GM06990 (cell line): ENCODE results near the gene IMPDH1.

Experiments
- DNase-seq: peaks from one replicate; pipeline ENCODE4 v3.0.0-alpha.2; 2011; ENCODE audit not compliant: insufficient read length; ENCODE audit errors: extremely low read depth
- H3K27me3 ChIP-seq: replicated peaks from 2 replicates; pipeline ENCODE4 v1.6.0; 2011; ENCODE audit warnings: low read length; ENCODE audit not compliant: control insufficient read depth, insufficient read depth
- H3K36me3 ChIP-seq: 2 replicates; pipeline ENCODE4 v1.5.1; 2011; ENCODE audit warnings: low read length; ENCODE audit not compliant: control insufficient read depth, insufficient read depth
- H3K4me3 ChIP-seq: replicated peaks from 2 replicates; pipeline ENCODE4 v1.5.1; 2011; ENCODE audit warnings: low read depth, mild to moderate bottlenecking, control low read depth, low read length
- TF ChIP-seq, protein P1 (sequence below): IDR thresholded peaks from 2 replicates; pipeline ENCODE4 v1.5.1; 2011; ENCODE audit warnings: low read length, control low read depth, mild to moderate bottlenecking, inconsistent platforms; ENCODE audit not compliant: insufficient read depth, poor library complexity, severe bottlenecking

The IMPDH1 gene

DNA sequence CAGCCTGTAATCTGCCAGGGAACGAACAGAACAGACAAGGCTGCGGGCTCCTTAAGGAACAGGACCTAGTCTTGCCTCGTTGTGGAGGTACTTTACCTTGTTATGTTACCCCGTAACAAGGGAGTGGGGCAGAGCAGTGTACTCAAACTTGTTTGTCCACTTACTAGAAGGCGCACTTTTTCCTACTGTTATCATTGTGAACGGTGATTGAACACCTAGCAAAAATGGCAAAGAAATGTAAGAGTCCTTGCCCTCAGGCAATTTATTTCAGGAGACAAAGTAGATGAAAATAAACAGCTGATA is 620 bp upstream of the IMPDH1 start:
- TF ChIP-seq, protein P1, sequence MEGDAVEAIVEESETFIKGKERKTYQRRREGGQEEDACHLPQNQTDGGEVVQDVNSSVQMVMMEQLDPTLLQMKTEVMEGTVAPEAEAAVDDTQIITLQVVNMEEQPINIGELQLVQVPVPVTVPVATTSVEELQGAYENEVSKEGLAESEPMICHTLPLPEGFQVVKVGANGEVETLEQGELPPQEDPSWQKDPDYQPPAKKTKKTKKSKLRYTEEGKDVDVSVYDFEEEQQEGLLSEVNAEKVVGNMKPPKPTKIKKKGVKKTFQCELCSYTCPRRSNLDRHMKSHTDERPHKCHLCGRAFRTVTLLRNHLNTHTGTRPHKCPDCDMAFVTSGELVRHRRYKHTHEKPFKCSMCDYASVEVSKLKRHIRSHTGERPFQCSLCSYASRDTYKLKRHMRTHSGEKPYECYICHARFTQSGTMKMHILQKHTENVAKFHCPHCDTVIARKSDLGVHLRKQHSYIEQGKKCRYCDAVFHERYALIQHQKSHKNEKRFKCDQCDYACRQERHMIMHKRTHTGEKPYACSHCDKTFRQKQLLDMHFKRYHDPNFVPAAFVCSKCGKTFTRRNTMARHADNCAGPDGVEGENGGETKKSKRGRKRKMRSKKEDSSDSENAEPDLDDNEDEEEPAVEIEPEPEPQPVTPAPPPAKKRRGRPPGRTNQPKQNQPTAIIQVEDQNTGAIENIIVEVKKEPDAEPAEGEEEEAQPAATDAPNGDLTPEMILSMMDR, result no peak
- Histone ChIP-seq H3K36me3 (no peaks in the 10 kb centered on the region), H3K4me3 (peak overlapping the region; percentile 61), H3K27me3 (no peaks in the 10 kb centered on the region; the same call in 1 of the 2 replicates)
- no peak for DNase-seq

DNA sequence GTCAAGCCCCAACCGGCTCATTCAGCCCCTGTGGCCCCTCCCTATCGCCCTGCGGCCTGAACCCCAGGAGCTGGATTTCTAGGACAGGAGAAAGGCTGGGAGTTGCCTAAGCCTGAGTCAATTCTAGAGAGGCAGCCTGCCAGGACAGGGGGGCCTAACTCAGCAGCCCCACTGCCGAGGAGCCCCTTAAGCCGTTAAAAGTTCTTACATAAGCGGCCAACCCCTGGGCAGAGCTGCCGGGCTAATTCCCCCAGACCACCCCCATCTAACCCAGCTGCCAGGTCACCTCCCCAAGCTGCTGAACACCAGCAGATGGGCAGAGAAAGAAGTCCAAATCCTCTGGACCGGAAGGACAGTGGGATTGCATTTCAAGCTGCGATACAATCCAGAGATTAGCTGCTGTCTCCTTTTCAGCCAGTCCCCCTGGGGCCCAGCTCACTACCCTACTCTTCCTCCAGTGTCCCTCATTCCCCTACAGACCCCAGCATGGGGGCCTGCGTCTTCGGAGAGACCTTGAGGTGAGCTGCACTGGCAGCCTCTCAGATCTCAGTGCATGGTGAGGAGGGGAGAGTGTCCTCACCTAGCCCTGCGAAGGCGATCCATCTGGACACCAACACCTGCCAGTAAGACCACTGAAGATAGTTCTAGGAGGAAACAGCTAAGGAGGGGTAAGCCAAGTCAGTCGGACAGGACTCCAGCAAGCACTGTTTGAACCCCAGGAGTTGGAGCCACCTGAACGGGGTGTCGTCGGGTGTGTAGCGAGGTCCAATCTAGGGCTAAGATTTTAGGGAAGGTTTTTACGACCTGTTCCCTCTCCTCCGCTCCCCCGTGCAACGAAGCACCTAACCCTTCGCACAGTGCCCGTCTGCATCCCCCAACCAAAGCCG is 830 bp downstream of the IMPDH1 start:
- TF ChIP-seq, protein P1, result no peak
- Histone ChIP-seq H3K4me3 (peak overlapping the region; percentile 61), H3K36me3 (no peaks in the 10 kb centered on the region), H3K27me3 (no peaks in the 10 kb centered on the region; the same call in 1 of the 2 replicates)
- DNase-seq, result no peak

DNA sequence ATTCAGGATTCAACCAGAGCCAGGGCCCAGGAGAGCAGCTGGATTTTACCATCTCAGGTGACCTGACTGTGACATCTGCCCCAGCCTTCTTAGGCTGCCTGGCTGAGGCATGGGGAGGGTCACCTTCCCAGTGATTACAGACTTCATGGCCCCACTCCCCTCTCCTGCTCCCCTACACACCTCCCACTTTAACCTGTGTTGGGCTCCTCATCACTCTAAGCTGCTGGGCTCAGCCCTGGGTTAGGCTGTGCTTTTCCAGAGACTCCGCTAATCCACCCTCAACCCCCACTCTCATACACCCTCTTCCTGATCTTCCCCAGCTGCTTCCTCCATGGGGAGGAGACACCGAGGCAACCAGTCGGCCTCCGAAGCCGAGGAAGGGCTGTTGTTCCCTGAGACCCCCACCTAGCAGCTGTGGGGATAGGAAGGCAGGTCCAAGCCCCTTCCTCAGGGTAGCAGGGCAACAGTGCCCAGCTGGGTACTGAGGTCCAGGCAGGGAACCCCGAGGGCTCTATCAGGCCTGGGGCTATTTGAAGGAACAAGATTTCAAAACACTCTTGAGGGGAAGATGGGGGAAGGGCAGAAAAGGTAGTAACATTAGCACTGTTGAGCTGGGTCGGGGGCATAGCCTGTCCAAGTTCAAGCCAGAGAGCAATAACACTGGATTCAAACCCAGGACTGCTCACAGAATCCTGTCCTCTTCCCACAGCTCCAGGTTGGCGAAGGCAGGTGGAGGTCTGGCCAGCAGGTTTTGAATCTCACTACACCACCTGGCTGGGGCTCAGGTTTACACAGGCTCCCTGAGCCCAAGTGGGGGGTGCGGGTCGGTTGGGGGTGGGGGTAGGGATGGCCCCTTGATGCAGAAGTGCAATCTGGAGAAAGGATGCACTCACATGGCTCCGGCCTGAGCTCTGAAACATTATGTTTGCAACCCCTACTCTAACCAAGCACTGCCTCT is 1.8 kb downstream of the IMPDH1 start:
- Histone ChIP-seq H3K27me3 (no peaks in the 10 kb centered on the region; the same call in 1 of the 2 replicates), H3K36me3 (0 out of 2 replicates have a peak, but pooled peaks cover under 1% of the 10 kb centered on the region), H3K4me3 (no peak overlapping the region)
- DNase-seq, result no peak
- TF ChIP-seq, protein P1, result no peak

DNA sequence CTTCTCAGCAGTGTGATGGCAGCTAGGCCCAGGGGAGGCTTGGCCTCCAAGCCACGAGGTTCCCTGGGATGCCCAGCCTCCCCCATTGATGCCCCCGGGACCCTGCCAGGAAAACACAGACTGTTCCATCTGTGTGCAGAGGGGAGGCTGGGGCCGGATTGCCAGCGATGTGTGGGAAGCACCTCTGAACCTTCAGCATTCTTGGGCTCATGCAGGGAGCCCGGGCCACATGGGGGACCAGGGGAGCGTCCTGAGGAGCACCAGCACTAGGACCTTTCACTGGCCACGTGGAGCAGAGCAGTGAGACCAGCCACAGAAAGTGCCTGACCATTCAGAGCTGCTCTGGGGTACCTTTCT is 2.6 kb downstream of the IMPDH1 start:
- no peak for DNase-seq
- H3K27me3 ChIP-seq, result no peaks in the 10 kb centered on the region; the same call in 1 of the 2 replicates
- H3K36me3 ChIP-seq, result 0 out of 2 replicates have a peak, but pooled peaks cover 2% of the 10 kb centered on the region
- TF ChIP-seq, protein P1, result no peak
- no peak overlapping the region for H3K4me3 ChIP-seq

DNA sequence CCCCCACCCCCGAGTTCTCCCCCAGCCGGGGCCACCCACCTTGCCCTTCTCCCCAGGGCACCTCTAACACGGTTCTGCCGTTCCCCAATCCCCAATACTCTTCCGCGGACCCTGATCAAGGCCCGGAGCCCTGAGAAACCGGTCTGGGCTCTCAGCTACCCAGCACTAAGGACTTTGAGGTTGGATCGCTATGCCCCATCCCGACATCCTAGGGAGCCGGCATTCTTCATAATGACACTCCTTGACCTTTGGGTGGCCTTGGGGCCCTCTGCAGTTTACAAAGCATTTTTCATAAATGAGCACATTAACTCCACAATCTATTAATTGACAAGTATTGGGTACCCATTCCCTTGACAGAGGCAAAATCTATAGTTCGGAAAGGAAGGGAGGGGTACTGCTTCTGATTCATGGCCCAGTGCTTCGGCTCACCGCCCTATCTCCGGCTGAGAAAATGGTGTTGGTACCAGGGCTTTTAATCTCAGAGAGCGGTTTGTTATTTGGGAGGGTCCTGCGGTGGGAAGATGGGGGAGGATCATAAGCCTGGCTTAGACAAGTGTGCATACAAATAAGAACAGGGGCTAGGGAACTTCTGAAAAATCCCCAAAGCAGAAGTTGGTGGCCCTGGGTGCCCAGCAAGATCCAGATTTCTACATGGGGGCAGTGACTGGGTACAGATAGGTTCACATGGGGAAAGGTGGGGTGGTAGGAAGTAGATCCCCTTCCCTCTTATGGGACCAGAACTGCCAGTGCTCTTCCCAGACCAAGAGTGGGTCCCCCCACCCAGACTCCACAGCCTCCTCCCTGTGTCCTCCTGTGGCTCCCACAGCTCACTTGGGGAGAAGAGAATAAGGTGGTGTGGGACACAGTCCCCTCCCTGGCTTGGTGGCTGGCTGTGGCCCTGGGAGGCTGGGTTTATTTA is 3.2 kb downstream of the IMPDH1 start:
- Histone ChIP-seq H3K36me3 (peaks cover 2% of the 10 kb centered on the region), H3K27me3 (no peaks in the 10 kb centered on the region; the same call in 1 of the 2 replicates), H3K4me3 (no peak overlapping the region; the same call in 1 of the 2 replicates)
- TF ChIP-seq, protein P1, result no peak
- DNase-seq, result no peak
